ENCODE measurements around the gene MAVS. TPM values are rescaled to one million over a fixed set of nuclear protein-coding genes. Genes with fewer than 3 reads are reported as not detected.
A peak's percentile ranks its signal among the peaks of the same experiment; 100 is the strongest.
"Not testable (repeated sequence)": the region's sequence is repeated elsewhere in the genome, so short reads cannot be mapped to it uniquely, and the experiment has no call there.

MAVS gene
- total RNA-seq, 1 donor from 2014 or later: 43.5 TPM

DNA sequence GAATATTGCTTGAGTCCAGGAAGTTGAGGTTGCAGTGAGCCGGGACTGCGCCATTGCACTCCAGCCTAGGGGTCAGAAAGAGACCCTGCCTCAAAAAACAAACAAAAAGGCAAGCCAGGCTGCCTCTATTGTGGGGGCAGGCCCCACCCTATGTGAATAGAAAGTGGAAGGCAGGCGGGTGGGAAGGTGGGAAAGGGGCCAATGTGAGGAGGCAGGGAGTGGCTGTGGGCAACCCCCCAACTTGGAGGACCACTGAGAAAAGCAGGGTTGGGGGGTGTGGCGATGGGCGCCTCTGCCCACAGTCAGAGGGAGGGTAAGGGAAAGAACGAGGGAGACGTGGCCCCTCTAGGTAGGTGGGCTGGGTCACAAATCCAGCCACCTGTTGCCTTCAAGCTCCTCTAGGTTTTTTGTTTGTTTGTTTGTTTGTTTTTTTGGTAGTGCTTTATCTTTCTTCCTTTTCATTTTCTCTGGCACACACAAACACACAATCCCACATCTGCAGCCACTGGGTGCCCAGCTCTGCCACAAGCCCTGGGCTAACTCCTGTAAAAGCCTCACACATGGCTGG, 31.6 kb upstream of the MAVS start:
- DNase-seq (ENCODE audit: low spot score): no peak

DNA sequence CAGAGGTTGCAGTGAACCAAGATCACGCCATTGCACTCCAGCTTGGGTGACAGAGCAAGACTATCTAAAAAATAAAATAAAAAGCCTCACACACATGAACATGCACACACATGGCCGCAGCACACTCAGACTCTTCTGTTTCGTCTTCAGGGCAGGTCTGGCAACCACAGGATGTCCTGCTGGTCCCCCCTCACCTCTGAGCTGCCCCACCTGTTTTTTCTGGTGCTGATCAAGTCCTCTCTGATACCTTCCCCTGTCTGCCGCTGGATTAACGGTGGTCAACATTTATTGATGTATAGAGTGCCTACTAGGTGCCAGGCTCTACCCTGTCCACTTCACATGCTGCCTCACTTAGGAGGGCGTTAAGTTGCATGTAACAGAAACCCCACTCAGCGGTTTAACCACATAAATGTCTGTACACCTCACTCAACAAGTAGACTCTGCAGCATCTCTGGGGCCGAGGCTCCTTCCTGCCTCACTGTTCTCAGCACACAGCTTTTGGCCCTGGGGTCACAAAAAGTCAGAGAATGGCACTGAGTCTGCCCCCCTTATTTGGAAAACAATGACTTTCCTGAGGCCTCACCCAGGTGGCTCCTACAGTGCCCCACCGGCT, 30.8 kb upstream of the MAVS start:
- DNase-seq (ENCODE audit: low spot score): no peak

DNA sequence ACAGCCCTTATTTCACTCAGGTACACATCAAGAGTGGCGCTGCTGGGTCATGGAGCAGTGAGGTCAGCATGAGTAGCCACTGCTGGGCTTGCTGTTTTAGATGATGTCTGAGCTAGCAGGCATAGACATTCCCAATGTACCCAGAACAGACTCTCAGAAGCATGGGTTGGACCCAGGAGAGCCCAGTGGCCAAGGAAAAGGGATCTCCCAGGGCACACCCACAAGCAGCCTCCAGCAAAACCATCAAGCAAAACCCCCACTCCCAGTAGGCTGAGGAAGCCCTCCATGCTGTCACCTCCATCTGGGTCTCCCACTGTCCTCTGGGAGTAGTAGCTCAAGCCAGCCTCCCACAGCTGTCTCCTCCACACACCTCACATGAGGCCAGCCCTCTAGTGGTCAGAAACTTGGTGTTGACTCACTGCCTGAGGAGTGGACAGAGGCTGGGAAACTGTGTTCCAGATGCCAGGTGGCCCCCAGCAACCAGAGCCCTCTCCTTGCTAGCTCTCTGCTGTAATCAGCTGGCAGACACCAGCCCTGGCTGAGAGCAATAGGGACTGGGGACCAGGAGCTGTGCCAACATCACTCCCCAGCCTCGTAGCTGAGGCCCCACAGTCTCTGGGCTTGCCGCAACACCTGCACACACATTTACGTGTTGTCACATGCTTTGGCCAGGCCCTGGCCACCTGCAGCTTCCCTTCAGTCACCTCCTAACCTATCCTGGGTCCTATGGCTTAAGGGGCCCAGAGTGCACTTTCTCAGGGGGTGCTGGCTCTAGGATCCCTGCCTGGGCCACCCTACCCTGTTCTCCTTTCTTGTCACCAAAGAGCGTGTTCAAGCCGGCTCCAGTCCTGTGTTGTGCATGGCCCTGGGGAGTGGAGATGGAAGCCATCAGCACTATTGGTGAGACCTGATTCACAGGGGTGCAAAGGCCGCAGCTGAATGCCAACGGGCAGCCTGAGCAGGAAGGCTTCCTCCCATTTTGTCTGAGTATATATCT, 28.2 kb upstream of the MAVS start:
- DNase-seq (ENCODE audit: low spot score): no peak

DNA sequence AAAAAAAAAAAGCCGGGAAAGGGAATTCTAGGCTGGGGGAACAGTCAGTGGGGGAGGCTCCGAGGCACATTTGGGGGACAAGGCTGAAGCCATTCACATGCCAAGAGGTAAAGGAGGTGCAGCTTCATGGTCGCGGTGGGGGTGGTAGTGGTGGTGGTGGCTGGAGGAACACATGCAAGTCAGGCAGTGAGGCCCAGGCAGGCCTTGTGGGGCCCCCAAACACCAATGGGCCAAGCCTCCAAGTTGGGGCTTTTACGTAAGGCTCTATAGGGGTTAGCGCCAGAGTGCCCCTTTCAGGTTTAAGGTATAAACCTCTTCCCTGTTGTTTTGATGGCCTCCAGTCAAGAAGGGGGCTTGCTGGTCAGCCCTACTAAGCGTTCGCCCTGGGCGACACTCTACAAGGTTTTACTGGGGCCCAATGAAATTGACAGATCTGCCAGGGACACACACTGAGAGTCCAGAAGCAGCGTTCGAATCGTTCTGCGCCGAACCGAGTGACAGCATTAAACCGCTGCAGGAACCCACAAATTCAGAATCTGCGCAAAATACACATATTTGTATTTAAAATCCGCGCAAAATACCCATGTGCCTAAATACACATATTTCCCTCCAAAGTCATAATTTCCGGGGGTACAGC, 27.1 kb upstream of the MAVS start:
- DNase-seq (ENCODE audit: low spot score): no peak

DNA sequence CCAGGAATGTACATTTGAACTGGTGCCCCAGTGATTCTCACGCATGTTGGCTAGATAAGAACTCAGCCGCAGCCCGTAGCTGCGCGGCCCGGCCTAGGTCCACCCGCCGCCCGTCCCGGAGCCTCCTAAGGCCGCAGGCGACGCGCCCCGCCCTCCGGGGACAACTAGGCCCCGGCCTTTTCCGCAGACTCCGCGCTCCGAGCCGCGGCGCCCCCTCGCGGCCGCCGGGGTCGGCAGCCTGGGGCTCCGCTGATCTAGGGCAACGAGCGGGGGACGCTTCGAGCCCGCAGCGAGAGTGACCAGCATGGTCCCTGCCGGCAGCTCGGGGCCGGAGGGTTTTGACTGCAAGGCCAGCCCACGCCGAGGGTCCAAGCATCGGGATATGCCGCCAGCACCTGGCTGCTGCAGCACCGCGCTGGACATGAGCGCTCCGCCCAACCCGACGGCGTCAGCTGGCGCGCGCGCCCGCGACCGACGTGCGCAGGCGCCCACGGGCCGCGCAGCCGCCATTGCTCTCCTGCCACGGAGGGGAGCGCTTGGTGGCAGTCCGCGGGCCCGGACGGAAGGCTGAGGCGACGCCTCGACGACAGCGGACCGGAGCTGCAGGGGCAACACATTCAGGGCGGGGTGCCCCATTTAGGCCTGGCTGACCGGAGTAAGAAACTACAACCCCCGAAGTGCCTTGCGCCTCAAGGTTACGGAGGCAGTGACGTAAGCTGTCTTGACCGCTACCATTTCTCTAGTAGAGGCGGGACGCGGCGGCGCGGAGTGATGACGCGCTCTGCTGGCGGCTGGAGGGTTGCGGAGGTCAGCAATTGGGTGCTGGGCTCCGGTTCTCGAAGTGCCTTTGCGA, 26.4 kb upstream of the MAVS start, which contains the start of gene AP5S1:
AP5S1 (plus strand) TSS at position 500 of the 853 bp plus-strand sequence. CDS start 1,571 bp downstream, outside the sequence.
- peak; percentile 99 for DNase-seq (ENCODE audit: low spot score)

DNA sequence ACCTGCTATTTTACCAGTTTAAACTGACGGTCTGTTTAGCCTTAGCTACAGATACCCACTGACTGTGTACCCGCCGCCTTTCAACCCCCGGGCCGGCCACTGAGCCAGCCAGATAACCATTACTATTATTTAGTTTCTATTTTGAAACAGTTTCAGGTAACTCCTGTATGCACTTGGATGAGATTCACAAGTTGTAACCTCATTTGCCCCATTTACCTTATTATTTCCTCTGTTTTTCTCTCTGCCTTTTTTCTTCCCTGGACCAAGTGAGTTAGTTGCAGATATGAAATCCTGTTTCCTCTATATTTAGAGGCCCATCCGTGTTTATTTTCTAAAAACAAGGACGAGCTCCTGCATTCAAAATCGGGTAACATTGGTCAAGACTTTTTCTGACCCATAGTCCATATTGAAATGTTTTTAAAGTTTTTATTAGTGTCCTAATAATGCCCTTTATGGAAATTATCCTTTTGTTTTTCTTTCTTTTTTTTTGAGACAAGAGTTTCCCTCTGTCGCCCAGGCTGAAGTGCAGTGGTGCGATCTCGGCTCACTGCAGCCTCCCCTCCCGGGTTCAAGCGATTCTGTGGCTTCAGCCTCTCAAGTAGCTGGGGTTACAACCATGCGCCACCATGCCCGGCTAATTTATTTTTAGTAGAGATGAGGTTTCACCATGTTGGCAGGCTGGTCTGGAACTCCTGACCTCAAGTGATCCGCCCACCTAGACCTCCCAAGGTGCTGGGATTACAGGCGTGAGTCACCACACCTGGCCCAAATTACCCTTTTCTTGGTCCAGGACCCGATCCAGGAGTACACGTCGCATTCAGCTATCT, 25.5 kb upstream of the MAVS start:
- no peak for DNase-seq (ENCODE audit: low spot score)

DNA sequence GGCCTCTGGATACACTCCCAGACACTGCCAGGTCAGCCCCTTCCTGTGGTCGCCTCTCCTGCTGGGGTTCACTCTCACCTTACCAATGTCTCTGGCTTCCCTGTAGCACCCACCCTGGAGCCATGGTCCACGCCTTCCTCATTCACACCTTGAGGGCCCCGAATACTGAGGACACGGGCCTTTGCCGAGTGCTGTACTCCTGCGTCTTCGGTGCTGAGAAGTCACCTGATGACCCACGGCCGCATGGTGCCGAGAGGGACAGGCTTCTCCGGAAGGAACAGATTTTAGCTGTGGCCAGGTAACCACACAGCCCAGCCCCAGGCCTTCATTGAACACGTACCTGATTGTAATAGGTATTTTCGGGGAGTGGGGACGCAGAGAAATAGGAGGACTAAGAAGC, 24.6 kb upstream of the MAVS start:
- DNase-seq (ENCODE audit: low spot score): no peak

DNA sequence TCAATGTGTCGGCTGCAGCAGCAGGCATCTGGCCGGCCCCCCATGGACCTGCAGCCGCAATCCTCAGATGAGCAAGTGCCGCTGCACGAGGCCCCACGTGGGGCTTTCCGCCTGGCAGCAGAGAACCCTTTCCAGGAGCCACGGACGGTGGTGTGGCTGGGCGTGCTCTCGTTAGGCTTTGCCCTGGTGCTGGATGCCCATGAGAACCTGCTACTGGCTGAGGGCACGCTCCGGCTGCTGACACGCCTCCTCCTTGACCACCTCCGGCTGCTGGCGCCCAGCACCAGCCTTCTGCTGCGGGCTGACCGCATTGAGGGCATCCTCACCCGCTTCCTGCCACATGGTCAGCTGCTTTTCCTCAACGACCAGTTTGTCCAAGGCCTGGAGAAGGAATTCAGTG, 22.8 kb upstream of the MAVS start:
- DNase-seq (ENCODE audit: low spot score): no peak

DNA sequence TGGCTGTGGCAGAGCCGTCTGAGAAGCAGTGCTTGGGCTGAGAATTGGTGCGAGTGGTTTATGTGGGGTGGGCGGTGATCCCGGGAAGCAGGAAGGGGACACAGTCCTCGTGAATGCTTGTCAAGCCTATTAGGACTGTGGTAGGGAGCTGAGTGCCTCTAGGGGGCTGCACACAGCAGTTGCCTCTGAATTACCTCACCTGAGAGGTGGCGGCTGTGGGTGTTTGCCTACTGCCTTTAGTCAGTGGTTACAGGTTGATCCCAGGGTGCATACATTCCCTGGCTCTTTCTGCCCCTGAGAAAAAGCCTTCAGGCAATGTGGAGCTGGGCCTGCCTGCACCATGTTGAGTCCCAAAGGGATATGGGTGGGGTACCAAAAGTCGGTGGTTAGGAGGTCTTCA, 21.1 kb upstream of the MAVS start:
- DNase-seq (ENCODE audit: low spot score): no peak

DNA sequence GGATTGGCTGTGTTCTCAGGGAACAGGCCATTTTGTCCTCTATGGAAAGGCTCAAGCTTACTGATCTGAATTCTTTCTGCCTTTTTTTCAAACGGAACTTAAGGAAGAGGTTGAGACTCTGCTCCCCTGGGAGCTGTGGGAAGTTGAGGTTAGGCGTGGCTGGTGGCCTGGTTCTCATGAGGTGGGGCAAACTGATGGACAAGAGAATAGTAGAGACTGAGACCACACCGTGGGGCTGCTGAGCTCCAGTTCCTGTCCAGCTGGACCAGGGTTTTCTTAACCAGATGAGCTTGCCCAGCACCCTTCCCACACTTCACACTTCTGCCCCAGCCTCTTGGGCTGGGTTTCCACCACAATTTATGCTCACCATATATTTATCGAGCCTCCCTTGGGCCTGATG, 20.2 kb upstream of the MAVS start:
- no peak for DNase-seq (ENCODE audit: low spot score)

DNA sequence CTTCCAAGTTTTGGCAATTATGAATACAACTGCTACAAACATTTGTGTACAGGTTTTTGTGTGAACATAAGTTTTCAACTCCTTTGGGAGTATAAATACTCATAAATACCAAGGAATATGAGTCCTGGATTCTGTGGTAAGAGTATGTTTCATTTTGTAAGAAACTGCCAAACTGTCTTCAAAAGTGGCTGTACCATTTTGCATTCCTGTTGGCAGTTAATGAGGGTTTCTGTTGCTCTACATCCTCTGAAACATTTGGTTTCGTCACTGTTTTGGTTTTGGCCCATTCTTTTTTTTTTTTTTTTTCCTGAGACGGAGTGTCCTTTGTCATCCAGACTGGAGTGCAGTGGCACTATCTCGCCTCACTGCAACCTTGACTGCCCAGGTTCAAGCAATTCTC, 17.8 kb upstream of the MAVS start:
- no peak for DNase-seq (ENCODE audit: low spot score)

DNA sequence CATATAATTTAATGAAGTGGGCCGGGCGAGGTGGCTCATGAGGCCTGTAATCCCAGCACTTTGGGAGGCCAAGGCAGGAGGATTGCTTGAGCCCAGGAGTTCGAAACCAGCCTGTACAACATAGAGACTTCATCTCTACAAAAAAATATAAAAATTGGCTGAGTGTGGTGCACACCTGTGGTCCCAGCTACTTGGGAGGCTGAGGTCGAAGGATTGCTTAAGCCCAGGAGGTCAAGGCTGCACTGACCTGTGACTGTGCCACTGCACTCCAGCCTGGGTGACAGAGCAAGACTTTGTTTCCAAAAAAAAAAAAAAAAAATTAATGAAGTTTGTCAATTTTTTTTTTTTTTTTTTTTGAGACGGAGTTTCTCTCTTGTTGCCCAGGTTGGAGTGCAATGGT, 16.7 kb upstream of the MAVS start:
- not testable (repeated sequence) for DNase-seq (ENCODE audit: low spot score)

DNA sequence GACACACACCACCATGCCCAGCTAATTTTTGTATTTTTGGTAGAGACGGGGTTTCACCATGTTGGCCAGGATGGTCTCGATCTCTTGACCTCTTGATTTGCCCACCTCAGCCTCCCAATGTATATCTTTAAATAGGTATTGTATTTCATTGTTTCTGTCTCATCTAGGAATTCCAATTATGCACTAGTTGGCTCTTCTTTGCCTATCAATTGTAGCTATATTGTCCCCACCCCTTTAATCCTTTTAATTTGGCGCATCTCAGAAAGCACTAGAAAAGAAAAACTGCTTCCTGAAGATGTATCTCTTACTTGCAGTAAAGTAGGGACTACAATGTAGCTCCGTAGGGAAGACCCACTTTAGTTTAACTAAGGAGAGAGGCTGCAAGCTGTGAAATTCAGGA, 10.5 kb upstream of the MAVS start:
- DNase-seq (ENCODE audit: low spot score): no peak

DNA sequence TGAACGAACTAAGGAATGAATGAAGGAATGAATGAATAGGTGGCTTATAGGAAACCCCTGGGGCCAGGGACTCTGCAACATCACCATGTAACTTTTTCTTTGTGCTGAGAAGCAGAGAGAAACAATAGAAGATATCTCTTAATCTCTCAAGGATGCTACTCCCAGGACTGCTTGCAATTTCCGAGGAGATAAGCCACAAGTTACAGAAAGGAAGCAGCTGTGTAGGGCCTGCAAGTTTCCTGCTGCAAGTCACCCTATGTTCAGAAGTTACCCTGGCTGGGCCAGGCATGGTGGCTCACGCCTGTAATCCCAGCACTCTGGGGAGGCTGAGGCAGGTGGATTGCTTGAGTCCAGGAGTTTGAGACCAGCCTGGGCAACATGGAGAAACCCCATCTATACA, 7.3 kb upstream of the MAVS start:
- no peak for DNase-seq (ENCODE audit: low spot score)

DNA sequence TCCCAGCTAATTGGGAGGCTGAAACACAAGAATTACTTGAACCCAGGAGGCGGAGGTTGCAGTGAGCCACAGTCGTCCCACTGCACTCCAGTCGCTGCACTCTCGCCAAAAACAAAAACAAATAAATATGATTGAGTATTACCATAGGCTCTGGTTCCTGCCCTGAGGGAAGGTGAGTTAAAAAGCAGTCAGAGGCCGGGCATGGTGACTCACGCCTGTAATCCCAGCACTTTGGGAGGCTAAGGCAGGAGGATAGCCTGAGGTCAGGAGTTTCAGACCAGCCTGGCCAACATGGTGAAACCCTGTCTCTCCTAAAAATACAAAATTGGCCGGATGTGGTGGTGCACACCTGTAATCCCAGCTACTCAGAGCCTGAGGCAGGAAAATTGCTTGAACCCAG, 6.4 kb upstream of the MAVS start:
- not testable (repeated sequence) for DNase-seq (ENCODE audit: low spot score)

DNA sequence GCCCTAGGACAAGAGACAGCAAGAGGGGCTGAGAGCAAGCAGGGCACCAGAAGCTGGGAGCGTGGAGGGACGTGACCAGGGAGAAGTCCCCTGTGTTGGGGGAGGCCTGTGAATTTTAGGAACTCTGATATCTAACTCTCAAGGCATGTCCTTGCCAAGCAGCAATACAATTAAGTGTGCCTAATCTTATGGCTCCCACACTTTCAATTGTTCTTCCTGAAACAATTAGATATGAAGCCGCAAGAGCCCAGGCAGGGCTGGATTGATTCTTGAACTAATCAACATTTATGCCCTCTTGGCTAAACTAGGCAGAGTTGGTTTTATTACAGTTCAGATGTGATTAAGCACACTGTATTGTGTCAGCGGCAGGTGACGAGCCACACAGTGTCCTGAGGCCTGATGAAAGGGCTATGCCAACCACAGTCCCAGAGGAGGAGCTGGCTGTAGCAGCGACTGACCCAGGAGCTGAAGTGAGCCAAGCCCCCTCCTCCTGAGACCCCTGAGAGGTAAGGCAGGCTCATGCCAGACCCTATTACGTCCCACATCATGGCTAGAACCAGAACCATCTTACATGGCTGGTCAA, 4.2 kb upstream of the MAVS start:
- no peak for DNase-seq (ENCODE audit: low spot score)

DNA sequence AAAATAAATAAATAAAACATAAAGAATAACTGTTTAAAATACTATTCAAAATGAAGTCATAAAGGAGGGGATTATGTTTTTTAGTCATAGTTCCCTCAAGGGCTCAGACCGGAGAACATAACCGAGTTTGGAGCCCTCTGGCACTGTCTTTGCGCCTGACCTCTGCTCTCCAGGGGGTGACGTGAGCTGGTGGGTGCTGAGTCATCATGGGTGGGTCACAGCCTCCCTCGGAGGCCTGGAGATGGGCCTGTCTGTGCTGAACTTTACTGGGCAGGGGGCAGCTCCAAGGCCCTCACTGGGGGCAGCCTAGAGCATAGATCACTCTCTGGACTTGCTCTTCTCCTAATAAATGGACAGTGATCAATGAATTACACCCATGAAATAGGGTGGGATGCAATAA, 3.1 kb upstream of the MAVS start:
- DNase-seq (ENCODE audit: low spot score): no peak

DNA sequence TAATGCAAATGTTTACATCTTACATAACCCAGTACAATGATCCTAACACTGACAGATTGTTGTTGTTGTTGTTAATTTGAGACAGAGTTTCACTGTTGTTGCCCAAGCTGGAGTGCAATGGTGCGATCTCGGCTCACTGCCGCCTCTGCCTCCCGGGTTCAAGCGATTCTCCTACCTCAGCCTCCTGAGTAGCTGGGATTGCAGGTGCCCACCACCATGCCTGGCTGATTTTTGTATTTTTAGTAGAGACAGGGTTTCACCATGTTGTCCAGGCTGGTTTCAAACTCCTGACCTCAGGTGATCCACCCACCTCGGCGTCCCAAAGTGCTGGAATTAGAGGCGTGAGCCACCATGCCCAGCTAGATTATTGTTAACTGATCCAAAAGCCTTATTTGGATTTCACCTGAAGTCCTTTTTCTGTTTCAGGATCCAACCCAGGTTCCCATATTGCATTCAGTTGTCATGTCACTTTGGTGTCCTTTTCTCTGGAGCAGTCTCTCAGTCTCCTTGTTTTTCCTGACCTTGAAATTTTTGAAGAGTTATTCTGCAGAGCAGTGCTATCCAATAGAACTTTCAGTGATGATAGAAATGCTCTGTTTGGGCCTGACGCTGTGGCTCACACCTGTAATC, 2.5 kb upstream of the MAVS start:
- DNase-seq (ENCODE audit: low spot score): not testable (repeated sequence)

DNA sequence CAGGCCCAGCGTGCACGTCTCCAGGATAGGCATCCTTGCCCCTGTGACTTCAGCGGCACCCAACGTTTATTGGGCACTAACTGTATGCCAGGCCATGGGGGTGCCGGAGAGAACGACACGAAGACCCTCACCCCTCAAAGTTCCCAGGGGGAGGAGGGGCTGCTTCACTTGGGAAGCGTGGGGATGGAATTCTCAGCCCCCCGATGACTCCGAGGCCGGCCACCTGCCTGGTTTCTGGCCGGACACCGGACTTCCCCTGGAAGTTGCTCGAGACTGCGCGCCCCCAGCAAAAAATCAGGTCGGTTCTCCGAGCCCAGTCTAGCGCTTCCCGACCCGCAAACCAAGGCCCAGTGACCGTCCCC, 275 bp upstream of the MAVS start:
- no peak for DNase-seq (ENCODE audit: low spot score)
